HG03571 (cell line): ENCODE results near the gene ARL9.
"Not testable (repeated sequence)": the region's sequence is repeated elsewhere in the genome, so short reads cannot be mapped to it uniquely, and the experiment has no call there.

Source experiments
- ATAC-seq: cut with Tn5 transposase; IDR thresholded peaks from one replicate; pipeline ENCODE4 v1.9.1; 2021; ENCODE audit not compliant: unreplicated experiment

The ARL9 gene, protein sequence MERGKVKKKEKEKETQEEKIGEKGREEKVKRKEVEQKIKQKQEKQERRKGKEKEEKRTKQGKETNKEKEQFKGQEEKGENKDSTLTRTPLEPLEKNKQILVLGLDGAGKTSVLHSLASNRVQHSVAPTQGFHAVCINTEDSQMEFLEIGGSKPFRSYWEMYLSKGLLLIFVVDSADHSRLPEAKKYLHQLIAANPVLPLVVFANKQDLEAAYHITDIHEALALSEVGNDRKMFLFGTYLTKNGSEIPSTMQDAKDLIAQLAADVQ

DNA sequence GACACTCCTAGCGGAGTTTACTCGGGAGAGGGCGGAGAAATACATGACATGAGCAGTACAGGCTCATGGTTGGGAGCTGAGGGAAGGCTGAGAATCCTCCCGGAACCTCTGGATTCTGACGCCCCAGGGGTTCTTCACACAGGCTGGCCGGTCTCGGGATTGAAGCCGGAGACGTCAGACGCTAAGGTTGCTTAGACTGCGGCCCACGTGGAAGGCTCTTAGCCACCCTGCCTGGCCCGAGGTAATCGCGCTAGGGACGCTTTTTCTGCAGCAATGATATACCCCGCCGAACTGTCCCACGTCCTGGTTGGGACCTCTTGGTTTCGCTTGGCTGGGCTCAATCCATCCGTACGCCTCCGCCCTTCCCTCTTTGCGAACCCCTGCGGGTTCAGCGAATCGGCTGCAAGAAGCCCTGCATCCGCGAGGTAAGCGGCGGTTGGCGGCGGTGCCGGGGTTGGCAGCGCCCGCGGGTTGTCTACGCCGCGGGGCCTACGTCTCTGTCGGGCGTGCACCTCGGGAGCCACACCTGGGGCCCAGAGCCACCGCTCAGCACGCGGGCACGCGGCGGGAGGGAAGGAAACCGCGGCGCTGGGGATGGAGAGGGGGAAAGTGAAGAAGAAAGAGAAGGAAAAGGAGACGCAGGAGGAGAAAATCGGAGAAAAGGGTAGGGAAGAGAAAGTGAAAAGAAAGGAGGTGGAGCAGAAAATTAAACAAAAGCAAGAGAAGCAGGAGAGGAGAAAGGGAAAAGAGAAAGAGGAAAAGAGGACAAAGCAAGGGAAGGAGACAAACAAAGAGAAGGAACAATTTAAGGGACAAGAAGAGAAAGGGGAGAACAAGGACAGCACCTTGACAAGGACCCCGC is at the start of gene ARL9:
Gene ARL9 (plus strand): TSS at position 523 of the 862 bp plus-strand sequence. CDS start 72 bp downstream, at position 595.
- peak; percentile 50 for ATAC-seq

- no peak for ATAC-seq
Observed at GRCh38 chr4:56460085-56460484, 45.5 kb upstream of the ARL9 start.

- ATAC-seq, result no peak
Observed at GRCh38 chr4:56462157-56462556, 43.4 kb upstream of the ARL9 start.

DNA sequence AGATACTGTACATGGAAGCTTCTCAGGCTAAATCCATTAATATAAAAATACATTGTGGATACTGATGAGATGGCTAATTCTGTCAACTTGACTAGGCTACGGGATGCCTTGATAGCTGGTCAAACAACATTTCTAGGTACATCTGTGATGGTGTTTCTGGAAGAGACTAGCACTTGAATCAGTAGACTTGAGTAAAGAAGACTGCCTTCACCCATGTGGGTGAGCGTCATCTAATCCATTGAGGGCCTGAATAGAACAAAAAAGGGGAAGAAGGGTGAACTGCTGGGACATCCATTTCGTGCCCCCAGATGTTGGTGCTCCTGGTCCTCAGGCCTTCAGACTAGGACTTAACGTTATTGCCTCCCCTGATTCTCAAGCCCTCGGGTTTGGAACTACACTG is 41.9 kb upstream of the ARL9 start:
- no peak for ATAC-seq

DNA sequence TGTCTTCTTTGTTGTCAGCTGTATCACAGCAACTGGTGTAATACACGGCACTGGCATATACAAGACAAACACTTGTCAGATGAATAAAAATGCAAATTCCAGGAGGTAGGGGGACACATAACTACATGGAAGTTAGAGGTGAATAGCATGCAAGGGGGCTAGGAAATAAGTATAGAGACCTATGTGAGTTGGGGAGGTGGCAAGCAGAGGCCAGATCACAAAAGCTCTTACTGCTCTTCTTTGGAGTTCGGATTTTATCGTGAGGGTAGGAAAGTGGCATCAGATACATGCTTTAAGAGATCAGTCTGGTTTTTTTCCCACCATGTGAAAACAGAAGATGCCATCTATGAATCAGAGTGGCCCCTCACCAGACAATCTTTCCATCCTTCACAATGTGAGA is 41.0 kb upstream of the ARL9 start:
- ATAC-seq, result no peak

DNA sequence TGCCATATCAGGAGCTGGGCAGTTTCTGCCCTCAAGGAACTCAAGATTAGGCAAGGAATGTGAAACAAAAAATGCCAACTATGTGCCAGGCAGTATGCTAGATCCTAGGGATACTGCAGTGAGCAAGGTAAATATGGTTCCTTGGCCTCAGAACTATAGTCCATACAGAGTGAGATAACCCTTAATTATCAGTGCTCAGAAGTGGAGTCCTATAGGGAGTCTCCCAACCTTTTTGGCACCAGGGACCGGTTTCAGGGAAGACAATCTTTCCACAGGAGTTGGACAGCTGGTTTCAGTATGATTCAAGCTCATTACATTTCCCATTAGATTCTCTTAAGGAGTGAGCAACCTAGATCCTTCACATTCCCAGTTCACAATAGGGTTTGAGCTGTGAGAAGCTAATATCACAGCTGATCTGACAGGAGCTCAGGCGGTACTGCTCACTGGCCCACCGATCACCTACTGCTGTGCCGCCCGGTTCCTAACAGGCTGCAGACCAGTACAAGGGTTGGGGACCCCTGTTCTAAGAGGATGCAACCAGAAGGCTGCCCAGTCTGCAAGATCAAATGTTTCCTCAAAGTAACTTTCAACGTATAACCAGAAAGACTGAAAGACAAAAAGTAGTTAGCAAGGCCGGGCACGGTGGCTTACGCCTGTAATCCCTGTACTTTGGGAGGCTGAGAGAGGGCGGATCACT is 39.8 kb upstream of the ARL9 start:
- no peak for ATAC-seq

- not testable (repeated sequence) for ATAC-seq
Observed at GRCh38 chr4:56466296-56466761, 39.3 kb upstream of the ARL9 start.

DNA sequence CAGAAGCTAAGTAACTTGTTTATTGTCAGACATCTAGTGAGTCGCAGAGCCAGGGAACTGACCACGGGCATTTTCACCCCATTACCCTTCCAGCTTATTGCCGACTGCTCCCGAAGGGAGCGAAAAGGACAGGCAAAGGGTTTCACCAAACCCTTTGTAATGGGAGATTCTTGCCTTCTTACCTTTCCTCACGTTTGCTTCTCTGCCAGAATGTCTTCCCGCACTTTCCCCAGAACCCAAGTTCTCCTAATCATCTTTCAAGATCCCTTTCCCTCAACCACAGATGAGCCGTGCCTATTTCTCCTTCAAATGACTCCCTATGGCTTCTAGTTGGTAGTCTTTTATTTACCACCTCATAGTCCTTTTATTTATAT is 38.7 kb upstream of the ARL9 start:
- ATAC-seq, result no peak

GRCh38 chr4:56467284-56468096 is 38.1 kb upstream of the ARL9 start, which contains the start of gene SRP72:
SRP72 (plus strand) TSS chr4:56467617; CDS start chr4:56467636, 19 bp downstream.
- peak; percentile 97 for ATAC-seq

DNA sequence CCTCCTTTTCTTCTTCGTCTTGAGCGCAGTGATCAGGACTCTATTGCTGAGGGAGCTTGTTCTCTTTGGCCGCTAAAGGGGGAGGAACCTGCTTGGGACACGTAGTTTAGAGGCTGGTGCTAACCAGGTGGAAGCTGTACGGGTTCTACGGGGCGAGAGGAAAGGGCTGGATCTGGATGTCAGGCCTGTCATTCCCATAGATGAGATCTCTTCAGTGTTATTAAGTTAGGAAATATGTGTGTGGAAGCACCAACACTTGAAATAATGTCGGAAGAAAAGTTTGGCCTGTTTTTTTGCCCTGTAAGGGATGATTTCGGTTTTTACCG is 37.5 kb upstream of the ARL9 start:
- ATAC-seq, result peak; percentile 32

DNA sequence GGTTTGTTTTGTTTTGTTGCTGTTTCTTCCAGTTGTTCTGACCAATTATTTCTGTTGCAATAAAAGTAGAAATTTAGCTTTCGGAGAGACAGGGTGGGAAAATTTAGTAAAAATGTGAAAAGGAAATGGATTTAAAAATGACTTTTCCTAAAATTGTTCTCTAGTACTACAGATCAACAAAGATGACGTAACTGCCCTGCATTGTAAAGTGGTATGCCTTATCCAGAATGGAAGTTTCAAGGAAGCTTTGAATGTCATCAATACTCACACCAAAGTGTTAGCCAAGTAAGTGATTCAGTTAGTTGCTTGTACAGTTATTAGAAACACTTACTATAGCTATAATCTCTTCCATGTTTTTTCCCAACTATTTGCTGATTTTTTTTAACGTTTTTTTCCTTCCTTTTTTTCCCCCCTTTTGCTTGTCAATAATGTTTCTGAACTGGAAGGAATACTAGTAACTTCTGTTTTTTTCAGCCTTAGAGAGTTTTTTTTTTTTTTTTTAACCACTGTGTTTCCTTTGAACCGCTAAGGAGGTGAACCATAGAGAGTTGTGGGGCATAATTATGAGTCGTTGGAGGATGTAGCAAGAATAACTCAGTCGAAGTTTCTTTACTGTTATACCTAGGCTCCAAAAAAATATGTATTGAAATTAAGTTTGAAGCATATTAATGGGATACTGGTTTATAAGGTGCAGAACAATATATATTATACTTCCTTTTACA is 35.9 kb upstream of the ARL9 start:
- ATAC-seq, result no peak

DNA sequence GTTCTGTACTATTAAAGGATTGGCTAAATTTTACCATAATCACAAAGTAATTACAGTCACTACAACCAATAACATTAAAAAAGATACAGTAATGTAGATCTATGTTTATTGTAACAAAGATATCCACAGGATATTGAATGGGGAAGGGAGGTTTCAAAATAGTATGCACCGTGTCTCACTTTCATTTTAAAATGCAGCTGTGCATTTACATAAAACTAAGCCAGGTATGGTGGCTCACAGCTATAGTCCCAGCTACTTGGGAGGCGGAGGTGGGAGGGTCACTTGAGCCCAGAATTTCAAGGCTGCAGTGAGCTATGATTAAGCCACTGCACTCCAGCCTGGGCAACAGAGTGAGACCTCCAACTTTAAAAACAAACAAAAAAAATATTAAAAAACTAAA is 29.7 kb upstream of the ARL9 start:
- ATAC-seq, result peak; percentile 61

DNA sequence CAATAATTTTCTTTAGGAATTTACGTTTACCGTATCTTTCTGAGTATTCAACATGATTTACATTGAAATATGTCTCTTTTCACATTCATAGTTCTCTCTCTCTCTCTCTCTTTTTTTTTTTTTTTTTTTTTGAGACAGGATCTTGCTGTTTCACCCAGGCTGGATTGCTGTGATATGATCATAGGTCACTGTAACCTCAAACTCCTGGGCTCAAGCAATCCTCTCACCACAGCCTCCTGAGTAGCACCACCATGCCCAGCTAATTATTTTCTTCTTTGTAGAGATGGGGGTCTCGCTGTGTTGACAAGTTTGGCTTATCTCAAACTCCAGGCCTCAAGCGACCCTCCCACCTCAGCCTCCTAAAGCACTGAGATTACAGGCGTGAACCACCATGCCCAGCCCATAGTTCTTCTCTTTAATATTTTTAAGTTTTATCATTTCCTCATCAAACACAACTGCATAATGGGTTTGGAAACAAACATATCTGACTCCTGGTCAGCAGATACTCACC is 28.3 kb upstream of the ARL9 start:
- no peak for ATAC-seq

GRCh38 chr4:56480691-56481090 is 24.9 kb upstream of the ARL9 start:
- no peak for ATAC-seq

DNA sequence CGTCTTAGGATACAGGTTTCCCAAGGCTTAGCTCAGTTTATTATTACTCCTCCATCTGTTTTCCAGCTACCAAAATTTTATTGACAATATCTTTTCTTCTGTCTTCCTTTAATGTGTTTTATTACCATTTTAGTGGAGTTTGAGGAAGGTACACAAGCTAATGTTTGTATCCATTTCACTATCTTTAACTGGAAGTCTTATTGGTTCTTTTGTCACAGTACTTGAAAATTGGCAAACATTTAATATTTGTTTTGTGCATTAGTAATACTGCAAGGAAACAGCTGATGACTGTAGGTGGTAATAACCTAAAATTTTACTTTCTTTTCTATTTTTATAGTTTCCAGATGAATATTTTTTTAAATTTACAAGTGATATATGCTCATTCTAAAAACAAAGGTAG is 9.3 kb upstream of the ARL9 start:
- no peak for ATAC-seq

GRCh38 chr4:56511098-56511497 is 5.5 kb downstream of the ARL9 start:
- ATAC-seq, result no peak

DNA sequence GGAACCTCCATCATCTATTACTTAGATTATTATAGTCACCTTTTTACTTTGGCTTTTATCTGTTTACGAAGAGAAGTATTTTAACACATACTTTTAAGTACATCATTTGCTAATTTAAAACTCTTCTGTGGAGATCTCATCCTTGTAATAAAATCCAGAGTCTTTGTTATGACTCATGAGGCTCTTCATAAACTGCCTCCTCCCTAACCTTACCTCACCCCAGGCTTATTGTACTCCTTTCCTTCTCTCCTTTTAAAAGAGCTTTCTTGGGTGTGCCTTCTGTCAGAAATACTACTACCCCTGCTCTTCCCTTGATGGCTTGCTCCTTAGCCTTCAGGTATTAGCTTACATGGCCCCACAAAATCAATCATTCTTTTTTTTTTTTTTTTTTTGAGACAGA is 6.6 kb downstream of the ARL9 start:
- ATAC-seq, result no peak

- no peak for ATAC-seq
Observed at GRCh38 chr4:56513517-56513916, 7.9 kb downstream of the ARL9 start.

GRCh38 chr4:56530269-56531148 is 24.9 kb downstream of the ARL9 start:
- ATAC-seq, result peak; percentile 97
